OCI-LY3 (cell line): ENCODE measurements around the gene ZNF335.

Source experiments
- H2AFZ ChIP-seq: fragments of 200-600, 300-600 bp; shearing (Covaris generic); 2 replicates; pipeline ENCODE4 v1.6.0; 2014; ENCODE audit warnings: antibody characterized with exemption, low read depth, low read length
- H3K27ac ChIP-seq: fragments of 200-600, 300-600 bp; sonication (generic); 2 replicates; pipeline ENCODE4 v1.5.1; 2014; ENCODE audit warnings: mild to moderate bottlenecking, low read length, moderate library complexity, mixed read lengths
- H3K27me3 ChIP-seq: fragments of 200-600, 300-600 bp; sonication (generic); 2 replicates; pipeline ENCODE4 v1.6.1; 2014; ENCODE audit warnings: low read depth, low read length, mixed read lengths
- H3K36me3 ChIP-seq: fragments of 200-600, 300-600 bp; sonication (generic); replicated peaks from 2 replicates; pipeline ENCODE3; 2014; ENCODE audit warnings: low read depth, low read length, mixed read lengths
- H3K4me1 ChIP-seq: fragments of 300-600, 200-600 bp; sonication (generic); 2 replicates; pipeline ENCODE4 v1.6.1; 2014; ENCODE audit warnings: low read length, mixed read lengths
- H3K4me2 ChIP-seq: fragments of 200-600, 300-600 bp; sonication (generic); 2 replicates; pipeline ENCODE4 v1.6.1; 2014; ENCODE audit warnings: low read length, mixed read lengths
- H3K4me3 ChIP-seq: fragments of 300-600, 200-600 bp; sonication (generic); 2 replicates; pipeline ENCODE4 v1.5.1; 2014; ENCODE audit warnings: antibody characterized with exemption, mild to moderate bottlenecking, low read length, moderate library complexity
- H3K79me2 ChIP-seq: fragments of 300-600, 200-600 bp; shearing (Covaris generic); 2 replicates; pipeline ENCODE4 v1.6.1; 2014; ENCODE audit warnings: mild to moderate bottlenecking, low read length, mixed read lengths
- H3K9ac ChIP-seq: fragments of 300-600, 200-600 bp; shearing (Covaris generic); 2 replicates; pipeline ENCODE4 v1.6.0; 2014; ENCODE audit warnings: mild to moderate bottlenecking, low read length, moderate library complexity
- H3K9me3 ChIP-seq: fragments of 200-600, 300-600 bp; shearing (Covaris generic); 2 replicates; pipeline ENCODE4 v1.6.1; 2014; ENCODE audit warnings: low read length, mixed read lengths; ENCODE audit not compliant: insufficient read depth
- H4K20me1 ChIP-seq: fragments of 200-600, 300-600 bp; sonication (generic); 2 replicates; pipeline ENCODE4 v1.6.1; 2016; ENCODE audit warnings: low read length, mixed read lengths; ENCODE audit not compliant: insufficient read depth
- CTCF ChIP-seq: fragments of 200-600, 300-600 bp; sonication (generic); IDR thresholded peaks from 2 replicates; pipeline ENCODE4 v1.5.1; 2014; ENCODE audit warnings: antibody characterized with exemption, low read length, low read depth
- EZH2phosphoT487 ChIP-seq: fragments of 200-600 bp; shearing (Covaris generic); IDR thresholded peaks from 2 replicates; pipeline ENCODE4 v1.6.1; 2018; ENCODE audit warnings: antibody characterized with exemption, mixed run types, low read depth

ZNF335 gene

GRCh38 chr20:45970646-45971424, 1.2 kb downstream of the ZNF335 start:
- TF ChIP-seq EZH2phosphoT487, result no peak
- TF ChIP-seq CTCF, result no peak
- Histone ChIP-seq H3K27ac (peak overlapping the region; percentile 91), H4K20me1 (peaks cover 5% of the 10 kb centered on the region; the same call in 1 of the 2 replicates), H3K79me2 (peaks cover 24% of the 10 kb centered on the region), H3K4me2 (peak overlapping the region; percentile 97), H3K4me1 (peaks cover 30% of the 10 kb centered on the region), H2AFZ (peak overlapping the region; percentile 55; the same call in 1 of the 2 replicates), H3K27me3 (no peaks in the 10 kb centered on the region), H3K4me3 (peak overlapping the region; percentile 80), H3K9ac (peak overlapping the region; percentile 91), H3K9me3 (no peaks in the 10 kb centered on the region), H3K36me3 (peaks cover 30% of the 10 kb centered on the region)

GRCh38 chr20:45969712-45970634, 2.0 kb downstream of the ZNF335 start:
- Histone ChIP-seq H3K36me3 (peaks cover 31% of the 10 kb centered on the region), H3K27ac (peak overlapping the region; percentile 91), H4K20me1 (peaks cover 7% of the 10 kb centered on the region; the same call in 1 of the 2 replicates), H3K4me1 (peaks cover 39% of the 10 kb centered on the region), H3K4me3 (peak overlapping the region; percentile 80), H3K9me3 (no peaks in the 10 kb centered on the region), H2AFZ (no peak overlapping the region), H3K4me2 (peak overlapping the region; percentile 97), H3K79me2 (peaks cover 24% of the 10 kb centered on the region), H3K9ac (peak overlapping the region; percentile 91), H3K27me3 (no peaks in the 10 kb centered on the region)
- TF ChIP-seq EZH2phosphoT487 (no peak), CTCF (peak; percentile 90)

GRCh38 chr20:45968801-45969711, 2.9 kb downstream of the ZNF335 start:
- Histone ChIP-seq H3K79me2 (peaks cover 24% of the 10 kb centered on the region), H3K27ac (no peak overlapping the region), H3K9ac (no peak overlapping the region), H3K4me1 (peaks cover 42% of the 10 kb centered on the region), H2AFZ (no peak overlapping the region), H4K20me1 (peaks cover 13% of the 10 kb centered on the region; the same call in 1 of the 2 replicates), H3K4me3 (no peak overlapping the region), H3K4me2 (no peak overlapping the region), H3K27me3 (no peaks in the 10 kb centered on the region), H3K36me3 (peaks cover 37% of the 10 kb centered on the region), H3K9me3 (no peaks in the 10 kb centered on the region)
- TF ChIP-seq CTCF (no peak), EZH2phosphoT487 (no peak)
